ENCODE measurements around the gene MCL1.
"Not testable (repeated sequence)": the region's sequence is repeated elsewhere in the genome, so short reads cannot be mapped to it uniquely, and the experiment has no call there.

MCL1 gene

DNA sequence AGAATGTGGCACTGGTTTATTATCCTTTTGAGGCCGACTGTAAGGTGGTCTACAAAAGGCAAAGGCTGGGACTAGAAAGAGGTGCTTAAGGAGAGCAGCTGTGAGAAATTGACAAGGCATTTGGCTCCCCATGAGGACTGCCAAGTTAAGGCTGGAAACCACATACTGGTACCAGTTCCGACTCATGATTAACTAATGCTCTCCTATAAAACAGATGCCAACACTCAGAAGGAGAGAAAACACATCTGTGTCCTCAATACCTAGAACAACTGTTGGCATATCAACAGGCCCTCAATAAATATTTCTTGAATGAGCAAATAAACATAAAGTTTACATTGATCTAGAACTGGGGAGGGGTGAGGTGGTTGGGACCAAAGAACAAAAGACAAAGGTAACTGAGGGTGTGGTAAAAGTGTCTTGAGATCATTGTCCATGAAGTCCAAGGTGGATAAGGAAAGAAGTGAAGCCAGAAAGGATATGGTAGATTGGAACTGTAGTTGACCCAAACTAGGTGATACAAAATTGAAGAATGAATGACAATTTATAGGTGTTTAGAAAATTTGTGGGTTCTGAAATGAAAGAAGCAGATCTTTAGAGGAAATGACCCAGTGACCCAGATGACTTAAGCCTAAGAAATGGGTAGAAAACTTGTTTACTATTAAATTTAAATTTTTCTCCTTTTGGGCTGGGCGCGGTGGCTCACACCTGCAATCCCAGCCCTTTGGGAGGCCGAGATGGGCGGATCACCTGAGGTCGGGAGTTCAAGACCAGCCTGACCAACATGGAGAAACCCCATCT lies 16.9 kb upstream of the MCL1 start:
- DNase-seq (ENCODE audit: low read depth): no peak
- H3K4me3 ChIP-seq (ENCODE audit: low read depth, low read length): no peak overlapping the region
- TF ChIP-seq POLR2A (IDR thresholded peaks at IDR 0.05; ENCODE audit: extremely low read depth, insufficient read length) (no peak), MYC (IDR thresholded peaks at IDR 0.05; ENCODE audit: low read depth, low read length) (no peak)
- TF ChIP-seq, protein P1, sequence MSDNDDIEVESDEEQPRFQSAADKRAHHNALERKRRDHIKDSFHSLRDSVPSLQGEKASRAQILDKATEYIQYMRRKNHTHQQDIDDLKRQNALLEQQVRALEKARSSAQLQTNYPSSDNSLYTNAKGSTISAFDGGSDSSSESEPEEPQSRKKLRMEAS (IDR thresholded peaks at IDR 0.05; ENCODE audit: low read depth, low read length): no peak
- TF ChIP-seq, protein P2, sequence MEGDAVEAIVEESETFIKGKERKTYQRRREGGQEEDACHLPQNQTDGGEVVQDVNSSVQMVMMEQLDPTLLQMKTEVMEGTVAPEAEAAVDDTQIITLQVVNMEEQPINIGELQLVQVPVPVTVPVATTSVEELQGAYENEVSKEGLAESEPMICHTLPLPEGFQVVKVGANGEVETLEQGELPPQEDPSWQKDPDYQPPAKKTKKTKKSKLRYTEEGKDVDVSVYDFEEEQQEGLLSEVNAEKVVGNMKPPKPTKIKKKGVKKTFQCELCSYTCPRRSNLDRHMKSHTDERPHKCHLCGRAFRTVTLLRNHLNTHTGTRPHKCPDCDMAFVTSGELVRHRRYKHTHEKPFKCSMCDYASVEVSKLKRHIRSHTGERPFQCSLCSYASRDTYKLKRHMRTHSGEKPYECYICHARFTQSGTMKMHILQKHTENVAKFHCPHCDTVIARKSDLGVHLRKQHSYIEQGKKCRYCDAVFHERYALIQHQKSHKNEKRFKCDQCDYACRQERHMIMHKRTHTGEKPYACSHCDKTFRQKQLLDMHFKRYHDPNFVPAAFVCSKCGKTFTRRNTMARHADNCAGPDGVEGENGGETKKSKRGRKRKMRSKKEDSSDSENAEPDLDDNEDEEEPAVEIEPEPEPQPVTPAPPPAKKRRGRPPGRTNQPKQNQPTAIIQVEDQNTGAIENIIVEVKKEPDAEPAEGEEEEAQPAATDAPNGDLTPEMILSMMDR (IDR thresholded peaks at IDR 0.05; ENCODE audit: low read depth, low read length): no peak

DNA sequence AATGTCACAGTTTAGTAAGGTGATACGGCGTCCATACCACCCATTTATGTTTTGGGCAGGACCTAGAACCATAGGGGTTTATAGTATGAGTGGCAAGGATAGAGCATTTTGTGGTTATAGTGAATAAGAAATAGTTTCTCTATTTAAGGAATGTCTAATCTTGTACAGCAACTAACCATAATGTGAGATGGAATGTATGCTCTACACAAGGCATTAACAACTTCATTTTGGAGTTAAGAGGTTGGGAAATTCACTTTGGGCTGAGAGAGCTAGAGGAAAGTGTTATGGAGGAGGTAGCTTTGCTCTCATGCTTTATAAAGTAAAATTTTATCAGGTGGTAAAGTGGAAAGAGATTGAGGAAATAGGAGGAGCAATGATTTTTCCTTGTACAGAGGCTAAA lies 3.0 kb upstream of the MCL1 start:
- DNase-seq (ENCODE audit: low read depth): no peak
- H3K4me3 ChIP-seq (ENCODE audit: low read depth, low read length): no peak overlapping the region
- TF ChIP-seq MYC (IDR thresholded peaks at IDR 0.05; ENCODE audit: low read depth, low read length) (no peak), POLR2A (IDR thresholded peaks at IDR 0.05; ENCODE audit: extremely low read depth, insufficient read length) (no peak)
- TF ChIP-seq, protein P2 (IDR thresholded peaks at IDR 0.05; ENCODE audit: low read depth, low read length): no peak
- TF ChIP-seq, protein P1 (IDR thresholded peaks at IDR 0.05; ENCODE audit: low read depth, low read length): no peak

DNA sequence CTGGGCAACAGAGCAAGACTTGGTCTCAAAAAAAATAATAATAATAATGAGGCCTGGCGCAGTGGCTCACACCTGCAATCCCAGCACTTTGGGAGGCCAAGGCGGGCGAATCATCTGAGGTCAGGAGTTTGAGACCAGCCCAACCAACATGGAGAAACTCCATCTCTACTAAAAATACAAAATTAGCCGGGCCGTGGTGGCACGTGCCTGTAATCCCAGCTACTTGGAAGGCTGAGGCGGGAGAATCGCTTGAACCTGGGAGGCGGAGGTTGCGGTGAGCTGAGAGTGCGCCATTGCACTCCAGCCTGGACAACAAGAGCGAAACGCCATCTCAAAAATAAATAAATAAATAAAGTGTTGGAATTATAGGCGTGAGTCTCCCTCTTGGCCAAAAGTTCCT lies 2.6 kb upstream of the MCL1 start:
- DNase-seq (ENCODE audit: low read depth); H3K4me3 ChIP-seq (ENCODE audit: low read depth, low read length): not testable (repeated sequence)

DNA sequence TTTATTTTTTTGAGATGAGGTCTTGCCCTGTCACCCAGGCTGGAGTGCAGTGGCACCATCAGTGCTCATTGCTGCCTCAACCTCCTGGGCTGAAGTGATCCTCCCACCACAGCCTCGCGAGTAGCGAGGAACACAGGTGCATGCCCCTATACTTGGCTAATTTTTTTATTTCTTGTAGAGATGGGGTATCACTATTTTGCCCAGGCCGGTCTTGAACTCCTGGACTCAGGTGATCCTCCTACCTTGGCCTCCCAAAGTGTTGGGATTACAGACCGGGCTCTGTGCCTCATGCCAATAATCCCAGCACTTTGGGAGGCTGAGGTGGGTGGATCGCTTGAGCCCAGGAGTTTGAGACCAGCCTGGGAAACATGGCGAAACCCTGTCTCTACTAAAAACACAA lies 2.0 kb upstream of the MCL1 start:
- not testable (repeated sequence) for DNase-seq (ENCODE audit: low read depth); H3K4me3 ChIP-seq (ENCODE audit: low read depth, low read length)

DNA sequence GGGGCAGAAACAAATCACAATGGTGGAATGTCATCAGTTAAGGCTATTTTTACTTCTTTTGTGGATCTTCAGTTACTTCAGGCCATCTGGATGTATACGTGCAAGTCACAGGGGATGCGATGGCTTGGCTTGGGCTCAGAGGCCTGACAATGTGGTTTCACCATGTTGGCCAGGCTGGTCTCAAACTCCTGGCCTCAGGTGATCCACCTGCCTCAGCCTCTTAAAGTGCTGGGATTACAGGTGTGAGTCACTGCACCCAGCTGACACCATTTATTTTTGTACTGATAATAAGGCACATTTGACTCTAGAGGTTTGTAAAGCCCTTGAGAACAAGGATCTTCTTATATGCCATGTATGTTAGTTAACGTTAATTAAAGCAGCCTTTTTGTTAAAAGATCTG lies 1.6 kb upstream of the MCL1 start:
- not testable (repeated sequence) for DNase-seq (ENCODE audit: low read depth); H3K4me3 ChIP-seq (ENCODE audit: low read depth, low read length)

DNA sequence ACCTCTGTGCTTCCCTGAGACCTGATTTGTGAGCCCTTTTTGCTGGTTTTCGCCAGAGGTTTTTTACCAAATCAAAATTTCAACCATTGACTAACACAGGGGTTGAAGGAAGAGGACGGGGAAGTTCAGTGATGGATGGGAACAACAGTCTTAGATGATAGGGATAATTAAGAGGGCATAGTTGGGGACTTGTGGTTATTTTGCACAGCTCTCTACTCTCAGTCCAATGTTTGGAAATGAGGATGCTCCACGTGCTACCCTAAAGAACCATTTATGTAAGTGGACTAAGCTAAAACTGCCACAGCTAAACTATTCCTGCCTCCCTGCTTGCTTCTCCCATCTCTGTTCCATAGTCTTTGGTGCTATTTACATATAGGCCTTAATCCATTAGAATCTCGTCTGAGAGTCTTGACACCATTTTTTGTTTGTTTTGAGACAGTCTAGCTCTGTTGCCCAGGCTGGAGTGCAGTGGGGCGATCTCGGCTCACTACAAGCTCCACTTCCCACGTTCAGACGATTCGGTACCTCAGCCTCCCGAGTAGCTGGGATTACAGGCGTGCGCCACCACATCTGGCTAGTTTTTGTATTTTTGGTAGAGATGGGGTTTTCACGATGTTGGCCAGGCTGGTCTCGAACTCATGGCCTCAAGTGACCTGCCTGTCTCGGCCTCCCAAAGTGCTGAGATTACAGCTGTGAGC lies 684 bp upstream of the MCL1 start:
- TF ChIP-seq, protein P2 (IDR thresholded peaks at IDR 0.05; ENCODE audit: low read depth, low read length): no peak
- peak; percentile 56; the same call in 1 of the 2 replicates for TF ChIP-seq MYC (IDR thresholded peaks at IDR 0.05; ENCODE audit: low read depth, low read length)
- TF ChIP-seq, protein P1 (IDR thresholded peaks at IDR 0.05; ENCODE audit: low read depth, low read length): peak; percentile 56; the same call in 1 of the 2 replicates
- peak overlapping the region; percentile 73 for H3K4me3 ChIP-seq (ENCODE audit: low read depth, low read length)
- no peak for DNase-seq (ENCODE audit: low read depth)

DNA sequence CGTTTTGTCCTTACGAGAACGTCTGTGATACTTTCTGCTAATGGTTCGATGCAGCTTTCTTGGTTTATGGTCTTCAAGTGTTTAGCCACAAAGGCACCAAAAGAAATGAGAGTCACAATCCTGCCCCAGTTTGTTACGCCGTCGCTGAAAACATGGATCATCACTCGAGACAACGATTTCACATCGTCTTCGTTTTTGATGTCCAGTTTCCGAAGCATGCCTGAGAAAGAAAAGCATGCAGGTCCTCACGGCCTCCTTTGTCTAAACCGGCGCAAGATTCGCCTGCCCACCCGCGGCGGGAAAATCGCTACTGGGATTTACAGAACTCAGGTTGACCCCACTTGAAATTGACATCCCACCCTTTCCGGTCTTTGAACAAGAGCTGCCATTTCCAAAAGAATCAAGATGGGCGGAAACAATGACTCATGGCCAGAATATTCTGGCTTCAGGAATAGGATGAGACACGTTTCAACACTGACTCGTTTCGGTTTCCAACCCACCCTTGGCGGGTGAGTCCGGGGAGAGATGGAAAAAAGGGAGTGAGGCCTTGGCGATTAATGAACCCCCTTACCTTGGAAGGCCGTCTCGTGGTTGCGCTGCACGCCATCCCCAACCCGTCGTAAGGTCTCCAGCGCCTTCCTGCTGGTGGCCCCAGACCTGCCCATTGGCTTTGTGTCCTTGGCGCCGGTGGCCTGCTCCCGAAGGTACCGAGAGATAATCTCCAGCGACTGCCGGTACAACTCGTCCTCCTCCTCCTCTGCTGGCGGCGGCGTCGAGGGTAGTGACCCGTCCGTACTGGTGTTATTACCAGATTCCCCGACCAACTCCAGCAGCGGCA lies 919 bp downstream of the MCL1 start:
- DNase-seq (ENCODE audit: low read depth): peak; percentile 73
- H3K4me3 ChIP-seq (ENCODE audit: low read depth, low read length): peak overlapping the region; percentile 88
- TF ChIP-seq MYC (IDR thresholded peaks at IDR 0.05; ENCODE audit: low read depth, low read length): no peak; the same call in 1 of the 2 replicates
- TF ChIP-seq, protein P2 (IDR thresholded peaks at IDR 0.05; ENCODE audit: low read depth, low read length): no peak
- TF ChIP-seq, protein P1 (IDR thresholded peaks at IDR 0.05; ENCODE audit: low read depth, low read length): no peak
- no peak for TF ChIP-seq POLR2A (IDR thresholded peaks at IDR 0.05; ENCODE audit: extremely low read depth, insufficient read length)
